HepG2 (cell line): ENCODE data around the gene HMCN2. TPM values are rescaled to one million over a fixed set of nuclear protein-coding genes. Genes with fewer than 3 reads are reported as not detected.

ENCODE experiments used
- ATAC-seq: fragments of 200-7000 bp; cut with Tn5 transposase; 3 replicates; pipeline ENCODE4 v1.9.1; 2020; ENCODE audit warnings: mild to moderate bottlenecking, moderate library complexity
- BruUV-seq: library from RNA; stranded (reverse); fragments of 400-500 nt; replicated peaks from 2 replicates; lab custom pipeline; 2021; lab: Mats Ljungman, UMichigan
- CTCF ChIA-PET: fragments of 300-600 bp; formaldehyde crosslinking; extraction: SDS; loops from one replicate; lab custom pipeline; 2021; ENCODE audit warnings: low total read pairs, inconsistent platforms, low intra/inter-chr PET ratio; lab: Yijun Ruan, JAX
- POLR2A ChIA-PET: fragments of 350-600 bp; sonication (Branson Sonifier 250); formaldehyde crosslinking; loops from one replicate; lab custom pipeline; 2020; ENCODE audit warnings: antibody characterized with exemption, inconsistent platforms; lab: Yijun Ruan, JAX
- DNase-seq: peaks from one replicate; pipeline ENCODE4 v3.0.0-alpha.2; 2015; ENCODE audit warnings: low spot score
- FAIRE-seq: peaks from 3 replicates; lab custom pipeline; 2011; peaks lifted over from hg19 to GRCh38; lab: Jason Lieb, UNC
- H2AFZ ChIP-seq: one replicate; pipeline ENCODE4 v1.6.1; 2011; ENCODE audit warnings: low read length, inconsistent platforms
- H3K27ac ChIP-seq: fragments of 300-600 bp; 3 replicates; pipeline ENCODE4 v1.8.0; 2011; ENCODE audit warnings: mixed run types, mild to moderate bottlenecking, mixed read lengths, low read length, inconsistent platforms; ENCODE audit not compliant: insufficient read depth; ENCODE audit errors: extremely low read length
- H3K27me3 ChIP-seq, 2 experiments: fragments of 200-600 bp in 1 of 2; 2 replicates in 1 of 2; 3 replicates in 1 of 2; pipeline versions ENCODE4 v1.6.0 to v1.8.0; 2011; ENCODE audit warnings: low read length in 2 of 2, mild to moderate bottlenecking in 2 of 2, moderate library complexity in 2 of 2, inconsistent platforms in 1 of 2; ENCODE audit not compliant: insufficient read depth in 2 of 2, control insufficient read depth in 1 of 2
- H3K36me3 ChIP-seq, 2 experiments: fragments of 200-600 bp in 1 of 2; replicated peaks in 1 of 2; 2 replicates in 1 of 2; 3 replicates in 1 of 2; pipeline versions ENCODE4 v1.5.1 to v1.8.0; 2011; ENCODE audit warnings: low read length in 2 of 2, inconsistent platforms in 1 of 2; ENCODE audit not compliant: insufficient read depth in 2 of 2, control insufficient read depth in 1 of 2
- H3K4me1 ChIP-seq: 2 replicates; pipeline ENCODE4 v1.5.1; 2012; ENCODE audit warnings: low read length, inconsistent platforms; ENCODE audit not compliant: insufficient read depth
- H3K4me2 ChIP-seq: 2 replicates; pipeline ENCODE4 v1.6.0; 2011; ENCODE audit warnings: low read depth, low read length, inconsistent platforms
- H3K4me3 ChIP-seq, 3 experiments: fragments of 200-600 bp in 1 of 3; sonication (generic), shearing (Covaris generic) in 1 of 3; replicated peaks in 1 of 3; 2 replicates each; pipeline ENCODE4 v1.5.1; 2011 to 2016; ENCODE audit warnings: low read length in 3 of 3, inconsistent platforms in 2 of 3, low read depth in 2 of 3, mild to moderate bottlenecking in 2 of 3, control low read depth in 1 of 3, mixed read lengths in 1 of 3; ENCODE audit not compliant: insufficient read depth in 1 of 3
- H3K79me2 ChIP-seq: one replicate; pipeline ENCODE4 v1.6.1; 2011; ENCODE audit warnings: low read length, inconsistent platforms; ENCODE audit not compliant: insufficient read depth
- H3K9ac ChIP-seq: 2 replicates; pipeline ENCODE4 v1.6.0; 2011; ENCODE audit warnings: mild to moderate bottlenecking, low read depth, low read length, inconsistent platforms; ENCODE audit not compliant: insufficient read depth
- H3K9me3 ChIP-seq: 2 replicates; pipeline ENCODE4 v1.5.1; 2012; ENCODE audit warnings: mild to moderate bottlenecking, low read length
- H4K20me1 ChIP-seq: 2 replicates; pipeline ENCODE4 v1.6.0; 2011; ENCODE audit warnings: inconsistent platforms, mild to moderate bottlenecking, low read length, moderate library complexity; ENCODE audit not compliant: insufficient read depth
- EED ChIP-seq: sonication (generic); formaldehyde crosslinking; IDR thresholded peaks from 2 replicates; pipeline ENCODE4 v1.5.0; 2020; ENCODE audit warnings: mild to moderate bottlenecking, missing genetic modification reagents
- FOXJ3 ChIP-seq: sonication (generic); formaldehyde crosslinking; IDR thresholded peaks from 2 replicates; pipeline ENCODE4 v1.4.0; 2020; ENCODE audit warnings: missing genetic modification reagents, mild to moderate bottlenecking, borderline replicate concordance
- HIVEP1 ChIP-seq: sonication (generic); formaldehyde crosslinking; IDR thresholded peaks from 2 replicates; pipeline ENCODE4 v1.4.0; 2020; ENCODE audit warnings: mild to moderate bottlenecking, missing genetic modification reagents
- HOXA3 ChIP-seq: sonication (generic); formaldehyde crosslinking; IDR thresholded peaks from 2 replicates; pipeline ENCODE4 v1.5.0; 2020; ENCODE audit warnings: missing genetic modification reagents
- MED8 ChIP-seq: sonication (generic); formaldehyde crosslinking; IDR thresholded peaks from 2 replicates; pipeline ENCODE4 v1.8.1; 2023; ENCODE audit warnings: mild to moderate bottlenecking, missing genetic modification reagents; ENCODE audit not compliant: insufficient replicate concordance
- NR2F2 ChIP-seq: IDR thresholded peaks from 2 replicates; pipeline ENCODE4 v1.6.1; 2012; ENCODE audit warnings: low read depth, inconsistent platforms, borderline replicate concordance
- SNAPC5 ChIP-seq: sonication (generic); formaldehyde crosslinking; IDR thresholded peaks from 2 replicates; pipeline ENCODE4 v1.8.1; 2023; ENCODE audit warnings: mild to moderate bottlenecking, missing genetic modification reagents, borderline replicate concordance
- SP2 ChIP-seq: sonication (generic); formaldehyde crosslinking; IDR thresholded peaks from 2 replicates; pipeline ENCODE4 v1.5.1; 2020; ENCODE audit warnings: mild to moderate bottlenecking, missing genetic modification reagents
- ZNF20 ChIP-seq: sonication (generic); formaldehyde crosslinking; IDR thresholded peaks from 2 replicates; pipeline ENCODE4 v1.4.0; 2020; ENCODE audit warnings: mild to moderate bottlenecking, moderate library complexity, missing genetic modification reagents
- ZNF709 ChIP-seq: sonication (generic); formaldehyde crosslinking; IDR thresholded peaks from 2 replicates; pipeline ENCODE4 v1.5.0; 2020; ENCODE audit warnings: mild to moderate bottlenecking, missing genetic modification reagents
- ZNF747 ChIP-seq: sonication (generic); formaldehyde crosslinking; IDR thresholded peaks from 2 replicates; pipeline ENCODE4 v1.8.1; 2023; ENCODE audit warnings: missing genetic modification reagents, mild to moderate bottlenecking, borderline replicate concordance
- WGBS: methylation state at CpG from one replicate; pipeline ENCODE4 v1.1.6; 2017; ENCODE audit warnings: low lambda C conversion rate; 5-methylcytosine and 5-hydroxymethylcytosine counted together
- in situ Hi-C: cut with HindIII; loops from 2 replicates; pipeline ENCODE4 v1.10.0; 2017; ENCODE audit warnings: low pct_unique_long_range_greater_than_20kb; ENCODE audit not compliant: extremely low pct_ligation_motif_present
- intact Hi-C: fragments of 100-400 bp; cut with micrococcal nuclease; formaldehyde crosslinking; loops from one replicate; pipeline ENCODE4 v1.10.0; 2022; ENCODE audit not compliant: unreplicated experiment
- polyA plus RNA-seq, 8 experiments: library from polyadenylated mRNA; depleted of rRNA in 3 of 8; stranded (reverse) in 7 of 8; unstranded in 1 of 8; fragments of >200 nt; fragmentation: Illumina TruSeq in 4 of 8; extraction: Trizol in 4 of 8; gene quantifications; 2 replicates each; pipeline versions ENCODE4 v1.2.1 to v1.2.3, GENCODE V29; 2011 to 2016; ENCODE audit warnings: low read depth in 4 of 8, missing spikeins in 1 of 8, mixed read lengths in 1 of 8; ENCODE audit not compliant: insufficient read depth in 1 of 8
- total RNA-seq, 5 experiments: library from RNA; depleted of rRNA; stranded (reverse); fragments of >200 nt; fragmentation: Illumina TruSeq; extraction: Trizol; gene quantifications; 2 replicates each; pipeline ENCODE4 v1.2.3, GENCODE V29; 2016; ENCODE audit warnings: low read depth in 1 of 5
- TF ChIP-seq, protein P1 (sequence below): sonication (generic); formaldehyde crosslinking; IDR thresholded peaks from 2 replicates; pipeline ENCODE4 v1.5.0; 2020; ENCODE audit warnings: mild to moderate bottlenecking, missing genetic modification reagents
- TF ChIP-seq, protein P2 (sequence below): sonication (generic); formaldehyde crosslinking; IDR thresholded peaks from 2 replicates; pipeline ENCODE4 v1.4.0; 2020; ENCODE audit warnings: missing genetic modification reagents, borderline replicate concordance

The HMCN2 gene
- total and polyA plus RNA-seq, 2 of the 13 experiments (the other 11 are each of a cell fraction or from before 2014, with no cell fraction given) = 0.09 TPM; not detected in 1

DNA sequence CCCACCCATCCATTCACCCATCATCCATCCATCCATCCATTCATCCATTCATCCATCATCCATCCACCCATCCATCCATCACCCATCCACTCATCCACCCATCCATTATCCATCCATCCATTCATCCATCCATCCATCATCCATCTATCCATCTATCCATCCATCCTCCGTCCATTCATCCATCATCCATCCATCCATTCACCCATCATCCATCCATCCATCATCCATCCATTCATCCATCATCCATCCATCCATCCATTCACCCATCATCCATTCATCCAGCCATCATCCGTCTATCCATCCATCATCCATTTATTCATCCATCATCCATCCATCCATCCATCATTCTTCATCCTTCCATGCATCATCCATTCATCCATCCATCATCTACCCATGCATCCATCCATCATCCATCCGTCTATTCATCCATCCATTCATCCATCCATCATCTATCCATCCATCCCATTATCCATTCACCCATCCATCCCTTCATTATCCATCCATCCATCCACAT lies 189.3 kb downstream of the HMCN2 start:
- Histone ChIP-seq H4K20me1 (peaks cover 14% of the 10 kb centered on the region; the same call in 1 of the 2 replicates), H3K36me3 (no peaks in the 10 kb centered on the region), H3K9ac (no peak overlapping the region), H3K27ac (no peak overlapping the region), H2AFZ (no peak overlapping the region), H3K9me3 (no peaks in the 10 kb centered on the region), H3K4me3 (no peak overlapping the region), H3K27me3 (no peaks in the 10 kb centered on the region; a peak in 1 of 5 replicates), H3K4me1 (peaks cover 55% of the 10 kb centered on the region), H3K4me2 (no peak overlapping the region)
- ATAC-seq = no peak
- no TSS peak for BruUV-seq
- no peak for DNase-seq
- FAIRE-seq = no peak
- intact Hi-C loops = loop anchor here (5.0 to 10.0 kb wide), 2 partner anchors 150 to 387 kb away; no protein-coding TSS in a partner anchor
- no peak for TF ChIP-seq ZNF709 (CRISPR knock-in tag)
- TF ChIP-seq HIVEP1 (CRISPR knock-in tag) = no peak
- TF ChIP-seq, protein P1, sequence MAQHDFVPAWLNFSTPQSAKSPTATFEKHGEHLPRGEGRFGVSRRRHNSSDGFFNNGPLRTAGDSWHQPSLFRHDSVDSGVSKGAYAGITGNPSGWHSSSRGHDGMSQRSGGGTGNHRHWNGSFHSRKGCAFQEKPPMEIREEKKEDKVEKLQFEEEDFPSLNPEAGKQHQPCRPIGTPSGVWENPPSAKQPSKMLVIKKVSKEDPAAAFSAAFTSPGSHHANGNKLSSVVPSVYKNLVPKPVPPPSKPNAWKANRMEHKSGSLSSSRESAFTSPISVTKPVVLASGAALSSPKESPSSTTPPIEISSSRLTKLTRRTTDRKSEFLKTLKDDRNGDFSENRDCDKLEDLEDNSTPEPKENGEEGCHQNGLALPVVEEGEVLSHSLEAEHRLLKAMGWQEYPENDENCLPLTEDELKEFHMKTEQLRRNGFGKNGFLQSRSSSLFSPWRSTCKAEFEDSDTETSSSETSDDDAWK (CRISPR knock-in tag) = no peak
- no peak for TF ChIP-seq ZNF747 (CRISPR knock-in tag)
- TF ChIP-seq, protein P2, sequence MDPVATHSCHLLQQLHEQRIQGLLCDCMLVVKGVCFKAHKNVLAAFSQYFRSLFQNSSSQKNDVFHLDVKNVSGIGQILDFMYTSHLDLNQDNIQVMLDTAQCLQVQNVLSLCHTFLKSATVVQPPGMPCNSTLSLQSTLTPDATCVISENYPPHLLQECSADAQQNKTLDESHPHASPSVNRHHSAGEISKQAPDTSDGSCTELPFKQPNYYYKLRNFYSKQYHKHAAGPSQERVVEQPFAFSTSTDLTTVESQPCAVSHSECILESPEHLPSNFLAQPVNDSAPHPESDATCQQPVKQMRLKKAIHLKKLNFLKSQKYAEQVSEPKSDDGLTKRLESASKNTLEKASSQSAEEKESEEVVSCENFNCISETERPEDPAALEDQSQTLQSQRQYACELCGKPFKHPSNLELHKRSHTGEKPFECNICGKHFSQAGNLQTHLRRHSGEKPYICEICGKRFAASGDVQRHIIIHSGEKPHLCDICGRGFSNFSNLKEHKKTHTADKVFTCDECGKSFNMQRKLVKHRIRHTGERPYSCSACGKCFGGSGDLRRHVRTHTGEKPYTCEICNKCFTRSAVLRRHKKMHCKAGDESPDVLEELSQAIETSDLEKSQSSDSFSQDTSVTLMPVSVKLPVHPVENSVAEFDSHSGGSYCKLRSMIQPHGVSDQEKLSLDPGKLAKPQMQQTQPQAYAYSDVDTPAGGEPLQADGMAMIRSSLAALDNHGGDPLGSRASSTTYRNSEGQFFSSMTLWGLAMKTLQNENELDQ (CRISPR knock-in tag) = no peak
- no peak for TF ChIP-seq NR2F2
- TF ChIP-seq SP2 (CRISPR knock-in tag) = no peak
- no peak for TF ChIP-seq EED (CRISPR knock-in tag)
- TF ChIP-seq MED8 (CRISPR knock-in tag) = no peak
- no peak for TF ChIP-seq ZNF20
- no peak for TF ChIP-seq SNAPC5 (CRISPR knock-in tag)
- TF ChIP-seq HOXA3 (CRISPR knock-in tag) = no peak
- no peak for TF ChIP-seq FOXJ3
- TF ChIP-seq, all 625 proteins: peak for 0
- H3K79me2 ChIP-seq = no peaks in the 10 kb centered on the region
- ChIA-PET CTCF (no interaction called here), POLR2A (interaction anchor here (1.1 to 1.9 kb wide), 2 partner anchors 44 to 227 kb away, joined by 3 to 5 read pairs; no protein-coding TSS in a partner anchor)
- 63% methylated on average over 3 of the region's 3 CpGs for WGBS
- in situ Hi-C loops = loop anchor here (5.0 kb wide), 1 partner anchor 227 kb away; no protein-coding TSS in a partner anchor
